ENCODE measurements around the gene SLX1B.
"Not testable (repeated sequence)": the region's sequence is repeated elsewhere in the genome, so short reads cannot be mapped to it uniquely, and the experiment has no call there.

The SLX1B gene

GRCh38 chr16:29454269-29454668 lies at the start of gene SLX1B, which contains the start of gene BOLA2:
SLX1B (plus strand) TSS chr16:29454533.
BOLA2 (minus strand) TSS chr16:29454351; CDS start chr16:29454253, 98 bp downstream.
- intact Hi-C loops (cut with micrococcal nuclease); H3K9me3 Mint-ChIP-seq; H3K27ac Mint-ChIP-seq; H3K4me1 Mint-ChIP-seq (ENCODE audit: low read depth); H3K27me3 Mint-ChIP-seq; H3K36me3 Mint-ChIP-seq (ENCODE audit: low read depth); H3K4me3 Mint-ChIP-seq: not testable (repeated sequence)

- intact Hi-C loops (cut with micrococcal nuclease); H3K27ac Mint-ChIP-seq; H3K4me1 Mint-ChIP-seq (ENCODE audit: low read depth); H3K27me3 Mint-ChIP-seq; H3K9me3 Mint-ChIP-seq; H3K4me3 Mint-ChIP-seq: not testable (repeated sequence)
- H3K36me3 Mint-ChIP-seq (ENCODE audit: low read depth), result peaks cover 14% of the 10 kb centered on the region
Observed at GRCh38 chr16:29405249-29405648, 49.1 kb upstream of the SLX1B start.

- H3K27ac Mint-ChIP-seq; H3K27me3 Mint-ChIP-seq; intact Hi-C loops (cut with micrococcal nuclease); H3K9me3 Mint-ChIP-seq; H3K4me3 Mint-ChIP-seq; H3K4me1 Mint-ChIP-seq (ENCODE audit: low read depth): not testable (repeated sequence)
- peaks cover 24% of the 10 kb centered on the region for H3K36me3 Mint-ChIP-seq (ENCODE audit: low read depth)
Observed at GRCh38 chr16:29423587-29423986, 30.7 kb upstream of the SLX1B start.

GRCh38 chr16:29425390-29425789 lies 28.9 kb upstream of the SLX1B start:
- H3K36me3 Mint-ChIP-seq (ENCODE audit: low read depth), result peaks cover 28% of the 10 kb centered on the region
- H3K4me1 Mint-ChIP-seq (ENCODE audit: low read depth); H3K27me3 Mint-ChIP-seq; H3K9me3 Mint-ChIP-seq; intact Hi-C loops (cut with micrococcal nuclease); H3K27ac Mint-ChIP-seq; H3K4me3 Mint-ChIP-seq: not testable (repeated sequence)

- H3K36me3 Mint-ChIP-seq (ENCODE audit: low read depth); H3K27me3 Mint-ChIP-seq; H3K9me3 Mint-ChIP-seq; intact Hi-C loops (cut with micrococcal nuclease); H3K4me1 Mint-ChIP-seq (ENCODE audit: low read depth); H3K27ac Mint-ChIP-seq; H3K4me3 Mint-ChIP-seq: not testable (repeated sequence)
Observed at GRCh38 chr16:29453754-29454153, 579 bp upstream of the SLX1B start.

- H3K4me3 Mint-ChIP-seq; H3K27me3 Mint-ChIP-seq; intact Hi-C loops (cut with micrococcal nuclease); H3K27ac Mint-ChIP-seq; H3K4me1 Mint-ChIP-seq (ENCODE audit: low read depth); H3K36me3 Mint-ChIP-seq (ENCODE audit: low read depth); H3K9me3 Mint-ChIP-seq: not testable (repeated sequence)
Observed at GRCh38 chr16:29454828-29455227, 495 bp downstream of the SLX1B start.

GRCh38 chr16:29457660-29458059 lies 3.3 kb downstream of the SLX1B start:
- H3K9me3 Mint-ChIP-seq; H3K4me1 Mint-ChIP-seq (ENCODE audit: low read depth); H3K36me3 Mint-ChIP-seq (ENCODE audit: low read depth); intact Hi-C loops (cut with micrococcal nuclease); H3K27me3 Mint-ChIP-seq; H3K4me3 Mint-ChIP-seq; H3K27ac Mint-ChIP-seq: not testable (repeated sequence)

- H3K27ac Mint-ChIP-seq; H3K9me3 Mint-ChIP-seq; H3K36me3 Mint-ChIP-seq (ENCODE audit: low read depth); intact Hi-C loops (cut with micrococcal nuclease); H3K4me1 Mint-ChIP-seq (ENCODE audit: low read depth); H3K27me3 Mint-ChIP-seq; H3K4me3 Mint-ChIP-seq: not testable (repeated sequence)
Observed at GRCh38 chr16:29459706-29460646, 5.6 kb downstream of the SLX1B start, which contains the start of gene SULT1A4. SULT1A4 (plus strand) TSS chr16:29459913; CDS start chr16:29461386, 1,473 bp downstream.

- not testable (repeated sequence) for H3K36me3 Mint-ChIP-seq (ENCODE audit: low read depth)
Observed at GRCh38 chr16:29460647-29461030, 6.3 kb downstream of the SLX1B start.

GRCh38 chr16:29465985-29466824 lies 11.9 kb downstream of the SLX1B start:
- H3K36me3 Mint-ChIP-seq (ENCODE audit: low read depth); H3K4me3 Mint-ChIP-seq; H3K9me3 Mint-ChIP-seq; H3K27me3 Mint-ChIP-seq; intact Hi-C loops (cut with micrococcal nuclease); H3K4me1 Mint-ChIP-seq (ENCODE audit: low read depth); H3K27ac Mint-ChIP-seq: not testable (repeated sequence)

More at GRCh38 chr16:29460647-29461030, 6.3 kb downstream of the SLX1B start:
- H3K27ac Mint-ChIP-seq; H3K9me3 Mint-ChIP-seq; intact Hi-C loops (cut with micrococcal nuclease); H3K4me1 Mint-ChIP-seq (ENCODE audit: low read depth); H3K4me3 Mint-ChIP-seq; H3K27me3 Mint-ChIP-seq: not testable (repeated sequence)

- H3K9me3 Mint-ChIP-seq; H3K4me1 Mint-ChIP-seq (ENCODE audit: low read depth); H3K36me3 Mint-ChIP-seq (ENCODE audit: low read depth); H3K4me3 Mint-ChIP-seq; H3K27ac Mint-ChIP-seq; H3K27me3 Mint-ChIP-seq; intact Hi-C loops (cut with micrococcal nuclease): not testable (repeated sequence)
Observed at GRCh38 chr16:29466904-29467303, 12.6 kb downstream of the SLX1B start.

GRCh38 chr16:29467654-29468366 lies 13.5 kb downstream of the SLX1B start:
- H3K27ac Mint-ChIP-seq; H3K4me1 Mint-ChIP-seq (ENCODE audit: low read depth); H3K9me3 Mint-ChIP-seq; H3K27me3 Mint-ChIP-seq; H3K36me3 Mint-ChIP-seq (ENCODE audit: low read depth); intact Hi-C loops (cut with micrococcal nuclease); H3K4me3 Mint-ChIP-seq: not testable (repeated sequence)

- H3K27ac Mint-ChIP-seq; intact Hi-C loops (cut with micrococcal nuclease); H3K36me3 Mint-ChIP-seq (ENCODE audit: low read depth); H3K4me1 Mint-ChIP-seq (ENCODE audit: low read depth); H3K9me3 Mint-ChIP-seq; H3K27me3 Mint-ChIP-seq: not testable (repeated sequence)
- H3K4me3 Mint-ChIP-seq, result peak overlapping the region; percentile 46
Observed at GRCh38 chr16:29469660-29470059, 15.3 kb downstream of the SLX1B start.

GRCh38 chr16:29472065-29472464 lies 17.7 kb downstream of the SLX1B start:
- H3K27ac Mint-ChIP-seq; H3K27me3 Mint-ChIP-seq; H3K9me3 Mint-ChIP-seq; H3K4me3 Mint-ChIP-seq; intact Hi-C loops (cut with micrococcal nuclease); H3K36me3 Mint-ChIP-seq (ENCODE audit: low read depth); H3K4me1 Mint-ChIP-seq (ENCODE audit: low read depth): not testable (repeated sequence)
